Measurements from ENCODE around the gene IRX3. TPM values are rescaled to one million over a fixed set of nuclear protein-coding genes. Genes with fewer than 3 reads are reported as not detected.

Gene IRX3
- total RNA-seq, 4 donors from 2014 or later, result not detected

DNA sequence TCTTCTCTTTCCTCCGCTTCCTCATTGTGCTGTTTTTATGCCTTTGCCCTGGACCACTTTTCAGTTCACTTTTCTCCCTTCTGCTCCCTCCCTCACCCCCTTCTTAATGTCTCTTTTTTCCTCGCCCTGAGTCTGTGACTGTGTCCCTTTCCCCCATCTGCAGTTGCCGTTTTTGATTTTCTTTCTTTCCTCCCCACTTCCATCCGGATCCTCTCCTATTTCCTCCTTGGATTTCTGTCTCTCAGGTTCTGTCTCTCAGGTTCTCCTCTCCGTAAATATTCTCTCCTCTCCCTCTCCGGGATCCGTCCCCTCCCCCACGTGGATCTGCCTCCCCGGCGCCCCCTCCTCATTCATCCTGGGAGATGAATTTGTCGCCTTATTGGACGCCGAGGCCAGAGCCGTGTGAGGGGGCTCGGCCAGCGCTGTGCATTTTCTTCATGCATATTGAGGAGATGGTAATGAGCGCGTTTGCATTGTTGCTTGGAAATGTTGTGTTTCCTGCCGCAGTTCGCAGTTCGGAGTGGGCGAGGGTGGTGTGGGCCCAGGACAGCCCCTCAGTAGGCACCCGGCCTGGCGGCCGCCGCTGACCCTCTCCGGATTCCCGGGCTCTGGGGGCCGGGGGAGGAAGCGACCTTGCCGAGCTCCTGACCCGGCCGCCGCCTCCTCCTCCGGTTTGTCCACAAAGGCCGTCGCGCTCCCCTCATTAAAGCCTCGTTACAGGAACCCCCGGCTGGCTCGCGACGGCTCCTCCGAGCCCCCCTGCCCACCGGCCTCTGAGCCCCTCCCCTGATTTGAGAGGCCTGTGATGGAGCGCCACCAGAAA, 4.5 kb upstream of the IRX3 start:
- Histone ChIP-seq H3K4me3 (no peak overlapping the region), H3K4me1 (peaks cover 0 to 22% (median 0%) of the 10 kb centered on the region in 4 donors), H3K27ac (no peak overlapping the region), H3K27me3 (peaks cover 0 to 49% of the 10 kb centered on the region in 2 donors), H3K36me3 (no peaks in the 10 kb centered on the region), H3K9me3 (no peaks in the 10 kb centered on the region)
- TF ChIP-seq POLR2A (IDR thresholded peaks at IDR 0.05), result no peak
- TF ChIP-seq, protein P1, sequence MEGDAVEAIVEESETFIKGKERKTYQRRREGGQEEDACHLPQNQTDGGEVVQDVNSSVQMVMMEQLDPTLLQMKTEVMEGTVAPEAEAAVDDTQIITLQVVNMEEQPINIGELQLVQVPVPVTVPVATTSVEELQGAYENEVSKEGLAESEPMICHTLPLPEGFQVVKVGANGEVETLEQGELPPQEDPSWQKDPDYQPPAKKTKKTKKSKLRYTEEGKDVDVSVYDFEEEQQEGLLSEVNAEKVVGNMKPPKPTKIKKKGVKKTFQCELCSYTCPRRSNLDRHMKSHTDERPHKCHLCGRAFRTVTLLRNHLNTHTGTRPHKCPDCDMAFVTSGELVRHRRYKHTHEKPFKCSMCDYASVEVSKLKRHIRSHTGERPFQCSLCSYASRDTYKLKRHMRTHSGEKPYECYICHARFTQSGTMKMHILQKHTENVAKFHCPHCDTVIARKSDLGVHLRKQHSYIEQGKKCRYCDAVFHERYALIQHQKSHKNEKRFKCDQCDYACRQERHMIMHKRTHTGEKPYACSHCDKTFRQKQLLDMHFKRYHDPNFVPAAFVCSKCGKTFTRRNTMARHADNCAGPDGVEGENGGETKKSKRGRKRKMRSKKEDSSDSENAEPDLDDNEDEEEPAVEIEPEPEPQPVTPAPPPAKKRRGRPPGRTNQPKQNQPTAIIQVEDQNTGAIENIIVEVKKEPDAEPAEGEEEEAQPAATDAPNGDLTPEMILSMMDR (IDR thresholded peaks at IDR 0.05), result no peak
- no peak for DNase-seq

DNA sequence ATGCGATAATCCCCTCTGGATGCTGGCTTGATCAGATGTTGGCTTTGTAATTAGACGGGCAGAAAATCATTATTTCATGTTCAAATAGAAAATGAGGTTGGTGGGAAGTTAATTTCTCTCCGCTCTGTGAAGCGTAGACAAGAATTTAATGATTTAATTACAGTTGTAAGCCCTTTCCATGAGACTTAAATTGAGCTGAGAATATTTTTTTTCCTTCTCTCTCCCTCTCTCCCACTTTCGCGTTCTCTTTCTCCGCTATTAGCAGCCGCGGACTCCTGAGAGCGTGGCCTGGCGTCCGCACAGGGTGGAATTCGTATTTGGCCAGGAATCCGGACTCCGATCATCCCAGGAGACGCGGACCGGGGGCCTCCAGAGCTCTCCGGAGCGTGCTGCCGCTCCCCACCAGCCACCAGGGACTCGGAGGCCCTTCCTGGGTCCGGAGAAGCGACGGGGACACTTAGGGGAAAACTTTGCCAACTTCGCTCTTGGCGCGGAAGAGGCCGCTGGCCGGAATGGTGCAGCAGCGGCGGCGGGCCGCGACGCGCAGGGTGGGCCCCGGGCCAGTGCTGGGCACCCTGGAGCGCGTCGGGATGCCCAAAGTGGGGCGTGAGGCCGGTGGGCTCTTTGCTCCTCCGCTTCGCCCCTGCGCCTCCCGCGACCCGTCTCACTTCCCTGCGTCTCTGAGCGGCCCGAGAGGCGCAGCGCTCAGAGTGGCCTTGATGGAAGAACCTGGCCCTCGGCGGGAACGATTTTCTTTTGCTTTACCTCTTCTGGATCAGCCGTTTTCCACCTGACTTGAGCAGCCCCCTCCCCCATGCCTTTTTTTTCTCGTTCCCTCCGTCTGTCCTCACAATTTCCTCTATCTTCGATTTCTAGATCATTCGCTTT, 3.6 kb upstream of the IRX3 start:
- Histone ChIP-seq H3K27me3 (peaks cover 0 to 56% of the 10 kb centered on the region in 2 donors), H3K4me1 (peaks cover 0 to 29% (median 0%) of the 10 kb centered on the region in 4 donors), H3K36me3 (no peaks in the 10 kb centered on the region), H3K27ac (no peak overlapping the region), H3K4me3 (no peak overlapping the region), H3K9me3 (no peaks in the 10 kb centered on the region)
- DNase-seq, result no peak
- no peak for TF ChIP-seq POLR2A (IDR thresholded peaks at IDR 0.05)
- TF ChIP-seq, protein P1 (IDR thresholded peaks at IDR 0.05), result no peak

GRCh38 chr16:54289242-54289944, 2.8 kb upstream of the IRX3 start:
- H3K27me3 ChIP-seq, result peaks cover 0 to 64% of the 10 kb centered on the region in 2 donors
- no peaks in the 10 kb centered on the region for H3K9me3 ChIP-seq
- H3K27ac ChIP-seq, result no peak overlapping the region
- no peak for DNase-seq
- TF ChIP-seq POLR2A (IDR thresholded peaks at IDR 0.05), result no peak
- TF ChIP-seq, protein P1 (IDR thresholded peaks at IDR 0.05), result no peak
- peaks cover 0 to 37% (median 0%) of the 10 kb centered on the region in 4 donors for H3K4me1 ChIP-seq
- H3K36me3 ChIP-seq, result no peaks in the 10 kb centered on the region
- H3K4me3 ChIP-seq, result no peak overlapping the region

- TF ChIP-seq, protein P1 (IDR thresholded peaks at IDR 0.05), result no peak
- no peak for TF ChIP-seq POLR2A (IDR thresholded peaks at IDR 0.05)
- Histone ChIP-seq H3K4me1 (peaks cover 0 to 43% (median 0%) of the 10 kb centered on the region in 4 donors), H3K27me3 (peaks cover 0 to 69% of the 10 kb centered on the region in 2 donors), H3K4me3 (no peak overlapping the region), H3K27ac (no peak overlapping the region), H3K36me3 (no peaks in the 10 kb centered on the region), H3K9me3 (no peaks in the 10 kb centered on the region)
- no peak for DNase-seq
These were observed 2.3 kb upstream of the IRX3 start for GRCh38 chr16:54288835-54289241.

Data from Peyer's patch (tissue), 4 donors.